Measurements from ENCODE around the gene LRRN2.

Gene LRRN2

DNA sequence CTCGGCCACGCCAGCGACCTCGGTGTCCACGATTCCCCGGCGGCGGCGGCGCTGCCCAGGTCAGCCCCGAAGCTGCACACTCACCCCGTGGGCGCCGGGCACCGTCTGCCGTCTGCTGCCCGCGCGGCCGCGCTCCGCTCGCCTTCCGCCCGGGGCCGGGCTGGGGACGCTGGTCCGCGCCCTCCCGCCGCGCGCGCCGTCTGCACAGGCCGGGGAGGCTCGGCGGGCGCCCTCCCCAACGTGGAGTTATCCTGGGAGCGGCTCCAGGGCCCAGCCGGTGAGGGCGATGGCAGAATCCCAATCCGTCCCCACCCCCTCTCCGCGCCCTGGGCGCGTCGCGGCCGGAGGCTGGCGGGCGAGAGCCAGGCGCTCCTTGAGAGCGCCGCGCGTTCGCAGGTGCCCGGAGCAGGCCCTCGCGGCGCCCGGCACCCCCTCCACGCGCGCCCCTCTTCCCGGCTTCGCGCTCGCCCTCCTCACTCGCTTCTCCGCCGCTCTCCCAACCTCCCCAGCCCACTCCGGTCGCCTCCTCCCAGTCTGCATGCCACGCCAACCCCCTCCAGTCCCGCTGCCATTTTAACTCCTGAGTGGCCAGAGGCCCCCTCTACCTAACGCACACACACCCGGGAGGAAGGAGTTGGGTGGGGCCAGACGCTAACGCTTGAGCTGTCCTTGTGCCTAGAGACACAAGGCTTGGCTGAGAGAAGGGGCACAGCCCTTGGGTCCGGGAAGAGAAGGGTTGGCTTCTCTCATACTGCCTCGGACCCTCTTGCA, at the start of gene LRRN2:
LRRN2 (minus strand) TSS at position 503 of the 771 bp plus-strand sequence. CDS start 65,746 bp downstream, outside the sequence.
- Histone ChIP-seq H3K9ac (ENCODE audit: low read depth in 1 of 2, low read length in 2 of 2) (peak within 1 kb of the TSS; percentile 65 to 72), H3K4me1 (ENCODE audit: control insufficient read depth in 2 of 2, insufficient read depth in 2 of 2, low read length in 2 of 2) (peaks cover 14% of the 10 kb centered on the region in 2 donors), H3K27me3 (ENCODE audit: control insufficient read depth in 2 of 2, insufficient read depth in 2 of 2, low read length in 2 of 2) (peaks cover 0 to 6% of the 10 kb centered on the region in 2 donors), H3K27ac (ENCODE audit: low read depth in 2 of 2, low read length in 2 of 2) (peak within 1 kb of the TSS; percentile 30 to 56), H3K36me3 (ENCODE audit: control insufficient read depth in 2 of 2, insufficient read depth in 2 of 2, low read length in 2 of 2) (no peaks in the 10 kb centered on the region), H3K4me3 (ENCODE audit: low read length in 2 of 2) (peak within 1 kb of the TSS; percentile 71 to 78), H3K9me3 (ENCODE audit: control insufficient read depth in 2 of 2, low read length in 2 of 2) (no peaks in the 10 kb centered on the region)

- no peaks in the 10 kb centered on the region for H3K9me3 ChIP-seq (ENCODE audit: control insufficient read depth in 2 of 2, low read length in 2 of 2)
- no peaks in the 10 kb centered on the region for H3K36me3 ChIP-seq (ENCODE audit: control insufficient read depth in 2 of 2, insufficient read depth in 2 of 2, low read length in 2 of 2)
- no peak overlapping the region for H3K27ac ChIP-seq (ENCODE audit: low read depth in 2 of 2, low read length in 2 of 2)
- peaks cover 0 to 7% of the 10 kb centered on the region in 2 donors for H3K27me3 ChIP-seq (ENCODE audit: control insufficient read depth in 2 of 2, insufficient read depth in 2 of 2, low read length in 2 of 2)
- H3K4me1 ChIP-seq (ENCODE audit: control insufficient read depth in 2 of 2, insufficient read depth in 2 of 2, low read length in 2 of 2) = no peaks in the 10 kb centered on the region
- H3K4me3 ChIP-seq (ENCODE audit: low read length in 2 of 2) = no peak overlapping the region
- no peak overlapping the region for H3K9ac ChIP-seq (ENCODE audit: low read depth in 1 of 2, low read length in 2 of 2)
These were observed 49.5 kb upstream of the LRRN2 start for GRCh38 chr1:204735042-204735441.

DNA sequence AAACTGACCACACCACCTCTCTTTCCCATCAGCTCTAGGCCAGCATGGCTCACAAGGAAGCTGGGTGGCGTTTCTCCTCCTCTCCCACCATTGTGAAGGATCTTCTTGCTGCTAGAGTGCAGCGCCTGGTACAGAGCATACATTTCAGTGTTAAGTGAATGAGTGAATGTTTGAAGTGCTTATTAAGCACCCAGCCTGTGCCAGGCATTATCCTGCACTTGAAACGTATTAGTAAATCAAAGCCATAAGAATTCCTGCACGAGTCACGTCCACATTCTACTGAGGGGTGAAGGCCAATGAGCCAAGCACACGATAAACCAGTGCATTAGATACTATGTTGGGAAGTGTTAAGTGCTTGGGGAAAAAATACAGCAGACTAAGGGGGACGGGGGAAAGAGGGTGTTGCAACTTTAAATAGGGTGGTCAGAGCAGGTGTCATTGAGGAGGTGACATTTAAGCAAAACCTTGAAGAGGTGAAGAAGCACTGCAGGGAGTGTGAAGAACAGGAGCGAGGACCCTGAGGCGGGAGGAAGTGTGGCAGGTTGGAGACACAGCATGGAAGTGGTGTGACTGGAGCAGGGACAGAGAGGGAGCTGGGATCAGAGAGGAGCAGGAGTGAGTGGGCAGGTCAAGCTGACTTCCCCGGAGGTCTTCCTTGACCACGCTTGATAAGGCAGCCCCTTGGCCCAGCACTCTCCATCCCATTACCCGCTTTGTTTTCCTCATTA, 48.5 kb upstream of the LRRN2 start:
- no peak overlapping the region for H3K9ac ChIP-seq (ENCODE audit: low read depth in 1 of 2, low read length in 2 of 2)
- H3K4me1 ChIP-seq (ENCODE audit: control insufficient read depth in 2 of 2, insufficient read depth in 2 of 2, low read length in 2 of 2) = no peaks in the 10 kb centered on the region
- H3K27ac ChIP-seq (ENCODE audit: low read depth in 2 of 2, low read length in 2 of 2) = no peak overlapping the region
- H3K36me3 ChIP-seq (ENCODE audit: control insufficient read depth in 2 of 2, insufficient read depth in 2 of 2, low read length in 2 of 2) = no peaks in the 10 kb centered on the region
- peaks cover 0 to 7% of the 10 kb centered on the region in 2 donors for H3K27me3 ChIP-seq (ENCODE audit: control insufficient read depth in 2 of 2, insufficient read depth in 2 of 2, low read length in 2 of 2)
- no peaks in the 10 kb centered on the region for H3K9me3 ChIP-seq (ENCODE audit: control insufficient read depth in 2 of 2, low read length in 2 of 2)
- no peak overlapping the region for H3K4me3 ChIP-seq (ENCODE audit: low read length in 2 of 2)

DNA sequence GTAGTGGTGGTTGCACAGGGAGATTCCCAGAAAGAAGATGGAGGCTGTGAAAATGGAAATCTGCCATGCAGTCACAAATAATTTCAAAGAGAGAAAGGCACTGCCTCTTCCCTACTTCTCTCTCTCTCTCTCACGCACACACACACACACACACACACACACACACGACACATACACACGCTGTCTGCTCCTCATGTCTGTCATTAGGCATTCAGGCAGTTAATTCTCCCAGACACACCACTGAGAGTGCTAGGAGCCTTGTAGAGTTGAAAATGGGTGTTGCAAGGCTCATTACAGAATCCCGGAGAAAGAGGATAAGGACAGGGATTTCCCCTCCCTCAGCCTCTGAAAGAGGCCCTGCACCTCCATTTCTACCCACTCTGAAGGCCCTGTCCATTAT, 47.8 kb upstream of the LRRN2 start:
- H3K27me3 ChIP-seq (ENCODE audit: control insufficient read depth in 2 of 2, insufficient read depth in 2 of 2, low read length in 2 of 2) = peaks cover 0 to 7% of the 10 kb centered on the region in 2 donors

DNA sequence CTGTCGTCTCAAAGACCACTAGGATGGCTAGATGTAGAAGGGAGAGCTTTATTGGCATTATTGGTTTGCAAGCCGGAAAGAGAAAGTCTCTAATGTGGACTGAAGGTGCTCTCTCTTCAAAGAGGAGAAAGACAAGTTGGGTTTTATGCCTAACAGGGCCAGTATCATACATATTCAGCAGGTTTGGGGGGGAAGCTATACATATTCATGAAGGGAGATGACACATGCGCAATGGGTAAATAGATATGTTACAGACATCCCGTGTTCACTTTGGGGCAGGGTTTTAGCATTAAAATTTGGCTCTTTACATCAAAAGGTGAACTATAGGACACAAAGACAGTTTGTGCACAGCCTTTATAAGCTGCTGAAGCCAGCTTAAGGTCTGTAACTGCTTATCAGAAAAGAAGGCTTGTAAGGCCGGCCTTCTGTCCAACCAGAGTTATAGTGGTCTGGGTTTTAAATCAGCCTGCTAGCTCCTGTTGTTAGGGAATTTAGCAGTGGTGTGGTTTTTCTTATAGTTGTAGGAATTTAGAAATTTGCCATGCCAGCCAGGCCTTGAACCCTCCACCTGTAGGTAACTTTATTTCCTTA, 46.5 kb upstream of the LRRN2 start:
- Histone ChIP-seq H3K4me3 (ENCODE audit: low read length in 2 of 2) (no peak overlapping the region), H3K27ac (ENCODE audit: low read depth in 2 of 2, low read length in 2 of 2) (no peak overlapping the region), H3K36me3 (ENCODE audit: control insufficient read depth in 2 of 2, insufficient read depth in 2 of 2, low read length in 2 of 2) (no peaks in the 10 kb centered on the region), H3K4me1 (ENCODE audit: control insufficient read depth in 2 of 2, insufficient read depth in 2 of 2, low read length in 2 of 2) (no peaks in the 10 kb centered on the region), H3K27me3 (ENCODE audit: control insufficient read depth in 2 of 2, insufficient read depth in 2 of 2, low read length in 2 of 2) (peaks cover 0 to 7% of the 10 kb centered on the region in 2 donors), H3K9me3 (ENCODE audit: control insufficient read depth in 2 of 2, low read length in 2 of 2) (no peaks in the 10 kb centered on the region), H3K9ac (ENCODE audit: low read depth in 1 of 2, low read length in 2 of 2) (no peak overlapping the region)

More for the DNA sequence above, 47.8 kb upstream of the LRRN2 start:
- Histone ChIP-seq H3K9me3 (ENCODE audit: control insufficient read depth in 2 of 2, low read length in 2 of 2) (no peaks in the 10 kb centered on the region), H3K9ac (ENCODE audit: low read depth in 1 of 2, low read length in 2 of 2) (no peak overlapping the region), H3K36me3 (ENCODE audit: control insufficient read depth in 2 of 2, insufficient read depth in 2 of 2, low read length in 2 of 2) (no peaks in the 10 kb centered on the region), H3K27ac (ENCODE audit: low read depth in 2 of 2, low read length in 2 of 2) (no peak overlapping the region), H3K4me3 (ENCODE audit: low read length in 2 of 2) (no peak overlapping the region), H3K4me1 (ENCODE audit: control insufficient read depth in 2 of 2, insufficient read depth in 2 of 2, low read length in 2 of 2) (no peaks in the 10 kb centered on the region)

DNA sequence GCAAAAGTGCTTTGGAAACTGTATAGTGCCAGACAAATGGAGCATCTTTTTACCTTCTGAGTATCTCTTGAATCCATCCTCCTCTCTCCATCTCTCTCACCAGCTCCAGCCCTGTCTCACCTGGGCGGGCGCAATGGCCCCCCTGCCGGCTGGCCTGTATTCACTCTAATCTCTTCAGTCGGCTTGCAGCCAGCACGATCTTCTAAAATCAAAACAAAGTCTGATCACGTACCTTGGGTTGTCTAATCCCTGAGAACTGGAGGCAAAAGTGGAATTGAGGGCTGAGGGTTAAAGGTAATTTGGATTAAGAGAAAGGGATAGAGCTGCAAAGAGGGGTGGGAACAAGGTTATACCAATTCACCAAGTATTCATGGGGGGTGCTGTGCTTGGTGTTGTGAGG, 46.0 kb upstream of the LRRN2 start:
- no peaks in the 10 kb centered on the region for H3K9me3 ChIP-seq (ENCODE audit: control insufficient read depth in 2 of 2, low read length in 2 of 2)
- H3K36me3 ChIP-seq (ENCODE audit: control insufficient read depth in 2 of 2, insufficient read depth in 2 of 2, low read length in 2 of 2) = no peaks in the 10 kb centered on the region
- H3K27ac ChIP-seq (ENCODE audit: low read depth in 2 of 2, low read length in 2 of 2) = no peak overlapping the region
- H3K9ac ChIP-seq (ENCODE audit: low read depth in 1 of 2, low read length in 2 of 2) = no peak overlapping the region
- no peak overlapping the region for H3K4me3 ChIP-seq (ENCODE audit: low read length in 2 of 2)
- H3K27me3 ChIP-seq (ENCODE audit: control insufficient read depth in 2 of 2, insufficient read depth in 2 of 2, low read length in 2 of 2) = peaks cover 0 to 3% of the 10 kb centered on the region in 2 donors
- no peaks in the 10 kb centered on the region for H3K4me1 ChIP-seq (ENCODE audit: control insufficient read depth in 2 of 2, insufficient read depth in 2 of 2, low read length in 2 of 2)

GRCh38 chr1:204730826-204731459, 45.4 kb upstream of the LRRN2 start:
- Histone ChIP-seq H3K4me3 (ENCODE audit: low read length in 2 of 2) (no peak overlapping the region), H3K4me1 (ENCODE audit: control insufficient read depth in 2 of 2, insufficient read depth in 2 of 2, low read length in 2 of 2) (no peaks in the 10 kb centered on the region), H3K9ac (ENCODE audit: low read depth in 1 of 2, low read length in 2 of 2) (no peak overlapping the region), H3K36me3 (ENCODE audit: control insufficient read depth in 2 of 2, insufficient read depth in 2 of 2, low read length in 2 of 2) (no peaks in the 10 kb centered on the region), H3K27ac (ENCODE audit: low read depth in 2 of 2, low read length in 2 of 2) (no peak overlapping the region), H3K9me3 (ENCODE audit: control insufficient read depth in 2 of 2, low read length in 2 of 2) (no peaks in the 10 kb centered on the region), H3K27me3 (ENCODE audit: control insufficient read depth in 2 of 2, insufficient read depth in 2 of 2, low read length in 2 of 2) (peaks cover 0 to 3% of the 10 kb centered on the region in 2 donors)

- H3K9me3 ChIP-seq (ENCODE audit: control insufficient read depth in 2 of 2, low read length in 2 of 2) = no peaks in the 10 kb centered on the region
- no peak overlapping the region for H3K27ac ChIP-seq (ENCODE audit: low read depth in 2 of 2, low read length in 2 of 2)
- H3K9ac ChIP-seq (ENCODE audit: low read depth in 1 of 2, low read length in 2 of 2) = no peak overlapping the region
- H3K4me1 ChIP-seq (ENCODE audit: control insufficient read depth in 2 of 2, insufficient read depth in 2 of 2, low read length in 2 of 2) = no peaks in the 10 kb centered on the region
- H3K27me3 ChIP-seq (ENCODE audit: control insufficient read depth in 2 of 2, insufficient read depth in 2 of 2, low read length in 2 of 2) = peaks cover 0 to 3% of the 10 kb centered on the region in 2 donors
- H3K4me3 ChIP-seq (ENCODE audit: low read length in 2 of 2) = no peak overlapping the region
- H3K36me3 ChIP-seq (ENCODE audit: control insufficient read depth in 2 of 2, insufficient read depth in 2 of 2, low read length in 2 of 2) = no peaks in the 10 kb centered on the region
These were observed 44.0 kb upstream of the LRRN2 start for GRCh38 chr1:204729516-204729915.

GRCh38 chr1:204728456-204728855, 42.9 kb upstream of the LRRN2 start:
- Histone ChIP-seq H3K4me3 (ENCODE audit: low read length in 2 of 2) (no peak overlapping the region), H3K9me3 (ENCODE audit: control insufficient read depth in 2 of 2, low read length in 2 of 2) (no peaks in the 10 kb centered on the region), H3K27ac (ENCODE audit: low read depth in 2 of 2, low read length in 2 of 2) (no peak overlapping the region), H3K4me1 (ENCODE audit: control insufficient read depth in 2 of 2, insufficient read depth in 2 of 2, low read length in 2 of 2) (no peaks in the 10 kb centered on the region), H3K27me3 (ENCODE audit: control insufficient read depth in 2 of 2, insufficient read depth in 2 of 2, low read length in 2 of 2) (peaks cover 0 to 3% of the 10 kb centered on the region in 2 donors), H3K9ac (ENCODE audit: low read depth in 1 of 2, low read length in 2 of 2) (no peak overlapping the region), H3K36me3 (ENCODE audit: control insufficient read depth in 2 of 2, insufficient read depth in 2 of 2, low read length in 2 of 2) (no peaks in the 10 kb centered on the region)
